Stimulated activated CD8-positive, alpha-beta memory T cell treated with anti-CD3 and anti-CD28 coated beads, Interleukin-12 subunit alpha, Interleukin-12 subunit beta, amount 100 ng/mL, for 1 hour (primary cell): Measurements from ENCODE around the gene TRNAU1AP.
"Not testable (repeated sequence)": the region's sequence is repeated elsewhere in the genome, so short reads cannot be mapped to it uniquely, and the experiment has no call there.

Experiments used
- DNase-seq: peaks from one replicate; pipeline ENCODE4 v3.0.0-alpha.2; 2020; ENCODE audit warnings: low read depth

Gene TRNAU1AP

DNA sequence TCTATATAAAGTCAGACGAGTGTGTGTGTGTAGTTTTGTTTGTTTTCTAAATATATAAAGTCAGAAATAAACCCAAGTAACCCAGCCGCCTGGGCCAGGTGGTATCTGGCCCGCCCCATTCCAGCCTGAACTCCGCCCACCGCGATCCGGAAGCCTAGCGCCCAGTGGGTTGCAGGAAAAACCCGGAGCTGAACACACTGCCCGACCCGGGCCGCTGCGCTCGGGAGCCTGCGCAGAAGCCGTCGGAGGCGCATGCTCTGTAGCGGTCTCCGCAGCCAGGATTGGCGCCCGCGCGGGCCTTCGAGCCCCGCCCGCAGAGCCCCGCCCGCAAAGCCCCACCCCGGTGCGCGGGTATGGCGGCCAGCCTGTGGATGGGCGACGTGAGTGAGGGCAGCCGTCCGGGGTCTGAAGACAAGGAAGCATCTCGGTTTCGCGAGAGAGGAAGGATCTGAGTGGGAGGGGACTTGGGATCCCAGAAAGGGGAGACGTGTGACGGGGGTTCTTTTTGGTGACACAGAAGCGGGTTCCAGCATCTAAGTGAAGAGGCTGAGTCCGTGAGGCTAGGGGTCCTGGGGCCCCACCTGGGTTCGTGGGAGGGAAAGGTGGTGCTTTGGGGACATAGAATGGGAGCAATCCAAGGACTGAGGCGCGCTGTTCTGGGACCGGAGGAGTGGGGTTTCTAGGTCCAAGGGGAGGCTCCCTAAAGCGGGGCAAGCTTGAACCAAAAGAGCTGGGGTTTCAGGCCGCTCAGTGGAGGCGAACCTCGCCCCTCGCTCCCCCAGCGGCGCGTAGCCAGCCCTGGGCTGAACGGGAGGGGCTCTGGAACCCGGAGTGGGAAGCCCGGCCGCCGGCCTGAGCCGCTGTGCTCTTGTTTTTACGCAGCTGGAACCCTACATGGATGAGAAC is at the start of gene TRNAU1AP:
TSS of gene TRNAU1AP (plus strand) at position 328 of the 906 bp plus-strand sequence. CDS start at position 354, 26 bp downstream.
- DNase-seq, result peak; percentile 96

DNA sequence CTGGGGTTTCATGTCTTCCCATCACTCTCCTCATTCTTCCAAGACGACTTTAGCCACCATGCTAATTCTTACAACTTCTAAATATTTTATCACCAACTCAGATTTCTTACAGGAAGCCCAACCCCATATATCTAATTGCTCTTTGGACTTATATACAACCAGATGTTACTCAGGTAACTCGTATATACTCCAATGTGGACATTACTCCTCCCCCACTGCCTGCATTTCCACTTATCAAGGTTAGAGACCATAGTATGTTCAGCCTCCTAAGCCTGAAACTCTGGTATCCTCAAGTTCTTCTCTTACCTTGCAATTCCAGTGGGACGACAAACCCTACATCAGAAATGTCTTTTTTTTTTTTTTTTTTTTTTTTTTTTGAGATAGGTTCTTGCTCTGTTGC is 49.8 kb upstream of the TRNAU1AP start:
- no peak for DNase-seq

DNA sequence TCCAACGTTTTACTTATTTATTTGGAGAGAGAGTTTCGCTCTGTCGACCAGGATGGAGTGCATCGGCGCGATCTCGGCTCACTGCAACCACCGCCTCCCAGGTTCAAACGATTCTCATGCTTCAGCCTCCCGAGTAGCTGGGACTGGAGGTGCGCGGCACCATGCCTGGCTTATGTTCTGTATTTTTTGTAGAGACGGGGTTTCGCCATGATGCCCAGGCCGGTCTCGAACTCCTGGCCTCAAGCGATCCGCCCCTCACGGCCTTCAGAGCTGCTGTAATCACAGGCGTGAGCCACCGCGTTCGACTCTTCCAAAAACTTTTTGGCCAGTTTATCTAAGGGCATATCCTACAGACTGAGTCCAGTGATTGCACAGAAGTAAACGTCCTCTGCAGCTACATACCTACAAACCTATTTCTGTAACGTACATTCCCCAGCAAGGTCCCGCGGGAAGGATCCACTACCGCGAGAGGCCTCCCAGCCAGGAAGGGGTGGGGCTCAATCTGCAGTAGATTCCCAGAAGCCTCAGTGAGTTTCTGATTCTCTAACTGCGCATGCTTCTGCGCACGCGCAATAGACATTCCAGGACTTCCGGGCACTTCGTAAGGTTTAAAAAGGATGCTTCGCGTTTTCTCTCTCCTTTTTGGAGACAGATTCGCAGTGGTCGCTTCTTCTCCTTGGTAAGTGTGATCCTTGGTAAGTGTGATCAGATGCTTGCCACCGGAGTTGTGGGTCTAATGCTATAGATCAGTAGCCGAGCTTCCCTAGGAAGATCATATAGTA is 47.3 kb upstream of the TRNAU1AP start, which contains the start of gene RCC1:
TSS of gene RCC1 (plus strand) at position 638 of the 782 bp plus-strand sequence. CDS start 23,824 bp downstream, outside the sequence.
- DNase-seq, result peak; percentile 91

- DNase-seq, result no peak
Observed at GRCh38 chr1:28506907-28507246, 46.0 kb upstream of the TRNAU1AP start.

- DNase-seq, result no peak
Observed at GRCh38 chr1:28507247-28507645, 45.6 kb upstream of the TRNAU1AP start.

DNA sequence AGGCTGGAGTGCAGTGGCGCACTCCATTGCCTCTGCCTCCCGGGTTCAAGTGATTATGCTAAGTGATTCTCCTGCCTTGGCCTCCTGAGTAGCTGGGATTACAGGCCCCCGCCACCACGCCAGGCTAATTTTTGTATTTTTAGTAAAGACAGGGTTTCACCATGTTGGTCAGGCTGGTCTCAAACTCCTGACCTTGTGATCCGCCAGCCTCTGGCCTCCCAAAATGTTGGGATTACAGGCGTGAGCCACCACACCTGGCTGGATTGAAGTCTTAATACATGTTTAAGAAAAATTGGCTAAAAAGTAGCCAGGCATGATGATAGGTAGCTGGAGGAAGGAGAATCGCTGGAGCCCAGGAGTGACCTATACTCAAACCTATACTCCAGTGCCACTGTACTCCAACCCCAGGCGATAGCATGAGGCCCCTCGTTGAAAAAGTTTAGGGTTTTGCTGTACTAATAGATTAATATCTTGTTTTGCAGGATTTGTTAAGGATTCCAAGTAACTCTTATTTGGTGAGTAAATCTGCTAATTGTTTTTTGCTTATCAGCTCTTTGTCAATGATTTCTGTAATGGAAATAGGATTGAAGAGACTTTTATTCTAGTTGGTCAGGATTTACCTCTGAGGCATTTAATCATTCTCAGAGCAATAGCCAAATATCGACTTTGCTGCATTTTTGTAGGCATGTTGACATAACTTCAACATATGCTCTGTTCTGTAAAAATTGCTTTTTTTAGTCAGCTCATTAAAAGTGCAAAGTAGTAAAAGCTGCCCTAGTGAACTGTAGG is 45.0 kb upstream of the TRNAU1AP start:
- DNase-seq, result no peak

DNA sequence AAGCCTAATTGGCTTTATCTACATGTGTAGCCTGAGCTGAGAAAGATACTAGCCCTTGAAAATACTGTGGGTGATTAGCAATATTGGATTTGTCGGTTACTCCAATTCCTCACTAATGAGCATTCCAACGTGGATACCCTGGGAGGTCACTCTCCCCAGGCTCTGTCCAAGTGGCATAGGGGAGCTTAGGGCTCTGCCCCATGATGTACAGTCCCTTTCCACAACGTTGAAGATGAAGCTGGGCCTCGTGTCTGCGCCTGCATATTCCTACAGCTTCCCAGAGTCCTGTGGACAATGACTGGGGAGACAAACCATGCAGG is 44.5 kb upstream of the TRNAU1AP start:
- no peak for DNase-seq

- DNase-seq, result no peak
Observed at GRCh38 chr1:28509705-28510272, 43.1 kb upstream of the TRNAU1AP start.

- no peak for DNase-seq
Observed at GRCh38 chr1:28510273-28510969, 42.5 kb upstream of the TRNAU1AP start.

DNA sequence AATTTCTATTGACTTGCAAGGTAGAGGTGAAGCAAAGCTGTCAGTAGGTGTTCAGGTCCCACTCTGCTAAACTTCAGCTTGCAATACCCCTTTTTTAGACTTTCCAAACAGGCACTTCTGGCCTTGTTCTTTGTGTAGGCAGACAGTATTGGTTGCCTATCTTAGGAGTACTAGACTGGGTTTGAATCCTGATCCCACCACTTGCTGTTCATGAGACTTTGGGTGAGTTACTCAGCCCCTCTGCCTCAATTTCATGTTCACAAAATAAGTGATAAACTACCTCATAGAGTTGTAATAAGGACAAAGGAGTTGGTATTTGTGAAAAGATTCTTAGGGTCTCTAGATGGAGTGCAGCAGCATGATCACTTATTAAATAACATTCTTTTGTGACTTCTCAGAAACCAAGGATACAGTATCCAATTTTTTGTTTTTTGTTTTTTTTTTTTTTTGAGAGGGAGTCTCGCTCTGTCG is 41.9 kb upstream of the TRNAU1AP start:
- DNase-seq, result no peak

DNA sequence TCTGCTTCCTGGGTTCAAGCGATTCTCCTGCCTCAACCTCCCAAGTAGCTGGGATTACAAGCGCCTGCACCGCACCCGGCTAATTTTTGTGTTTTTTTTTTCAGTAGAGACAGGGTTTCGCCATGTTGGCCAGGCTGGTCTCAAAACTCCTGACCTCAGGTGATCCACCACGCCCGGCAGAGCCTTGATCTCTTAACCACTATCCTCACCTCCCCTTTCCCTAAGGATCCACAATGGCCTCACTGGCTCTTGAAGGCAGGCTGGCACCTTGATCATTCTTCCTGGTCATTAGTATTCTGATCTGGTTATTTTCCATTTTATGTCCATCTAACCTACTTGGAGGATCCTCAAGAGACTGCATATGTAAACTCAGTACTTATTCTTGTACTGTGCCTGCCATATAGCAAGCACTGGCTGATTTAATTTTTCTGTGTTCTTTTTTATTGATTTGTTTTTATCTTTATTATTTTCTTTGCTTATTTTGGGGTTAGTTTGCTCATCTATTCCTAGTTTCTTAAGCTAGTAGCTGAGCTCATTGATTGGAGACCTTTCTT is 40.8 kb upstream of the TRNAU1AP start:
- DNase-seq, result no peak

GRCh38 chr1:28514445-28514933 is 38.4 kb upstream of the TRNAU1AP start:
- DNase-seq, result not testable (repeated sequence)

GRCh38 chr1:28516518-28516956 is 36.3 kb upstream of the TRNAU1AP start:
- DNase-seq, result no peak

DNA sequence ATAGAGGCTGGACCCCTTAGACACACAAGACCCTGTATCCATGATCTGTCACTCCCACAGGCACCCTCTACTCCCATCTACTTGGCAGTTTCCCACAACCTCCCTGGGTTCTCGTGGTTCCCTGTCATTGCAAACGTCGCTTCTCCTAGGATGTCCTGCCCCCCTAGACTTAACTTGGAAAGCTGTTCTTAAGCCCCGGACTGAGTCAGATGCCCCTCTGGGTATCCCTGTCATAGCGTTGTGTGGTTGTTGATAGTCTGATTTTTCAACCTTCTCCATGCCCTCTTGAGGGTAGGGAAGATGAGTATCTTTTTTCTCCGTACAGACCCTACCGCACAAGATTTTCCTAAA is 35.3 kb upstream of the TRNAU1AP start:
- no peak for DNase-seq

DNA sequence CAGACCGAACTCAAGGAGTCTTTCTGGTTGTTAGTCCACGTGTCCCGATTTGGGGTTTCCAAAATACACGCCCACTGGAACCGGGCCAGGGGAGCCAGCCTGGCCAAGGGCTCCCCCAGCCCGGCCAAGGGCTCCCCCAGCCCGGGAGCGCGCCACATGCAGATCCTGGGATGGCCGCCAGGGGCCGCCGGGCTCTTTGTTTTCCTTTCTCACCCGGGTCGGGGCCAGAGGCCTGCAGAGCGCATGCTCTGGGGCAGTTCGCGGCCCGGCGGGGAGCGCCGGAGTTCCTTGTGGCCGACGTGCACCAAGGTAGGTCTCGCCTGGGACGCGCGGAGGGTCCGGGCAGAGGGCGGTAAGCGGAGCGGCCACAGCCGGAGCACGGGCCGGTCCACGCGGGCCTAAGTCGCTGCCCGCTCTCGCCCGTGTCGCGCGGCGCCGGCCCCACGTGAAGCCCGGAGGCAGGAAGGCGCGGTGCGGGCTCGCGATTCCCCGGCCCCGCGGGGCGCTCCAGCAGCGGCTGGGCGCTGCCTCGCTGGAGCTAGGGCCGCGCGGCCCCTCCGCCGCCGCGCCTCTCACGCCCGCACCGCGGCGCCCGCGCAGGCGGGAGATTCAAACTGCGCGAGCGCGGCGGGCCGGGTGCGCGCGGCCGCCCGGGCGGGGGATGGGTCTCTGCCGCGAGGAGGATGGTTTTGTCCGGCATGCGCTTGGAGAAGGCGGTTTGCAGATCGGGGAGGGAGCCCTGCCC is 34.7 kb upstream of the TRNAU1AP start:
- DNase-seq, result peak; percentile 79

- no peak for DNase-seq
Observed at GRCh38 chr1:28518745-28519341, 34.0 kb upstream of the TRNAU1AP start.

DNA sequence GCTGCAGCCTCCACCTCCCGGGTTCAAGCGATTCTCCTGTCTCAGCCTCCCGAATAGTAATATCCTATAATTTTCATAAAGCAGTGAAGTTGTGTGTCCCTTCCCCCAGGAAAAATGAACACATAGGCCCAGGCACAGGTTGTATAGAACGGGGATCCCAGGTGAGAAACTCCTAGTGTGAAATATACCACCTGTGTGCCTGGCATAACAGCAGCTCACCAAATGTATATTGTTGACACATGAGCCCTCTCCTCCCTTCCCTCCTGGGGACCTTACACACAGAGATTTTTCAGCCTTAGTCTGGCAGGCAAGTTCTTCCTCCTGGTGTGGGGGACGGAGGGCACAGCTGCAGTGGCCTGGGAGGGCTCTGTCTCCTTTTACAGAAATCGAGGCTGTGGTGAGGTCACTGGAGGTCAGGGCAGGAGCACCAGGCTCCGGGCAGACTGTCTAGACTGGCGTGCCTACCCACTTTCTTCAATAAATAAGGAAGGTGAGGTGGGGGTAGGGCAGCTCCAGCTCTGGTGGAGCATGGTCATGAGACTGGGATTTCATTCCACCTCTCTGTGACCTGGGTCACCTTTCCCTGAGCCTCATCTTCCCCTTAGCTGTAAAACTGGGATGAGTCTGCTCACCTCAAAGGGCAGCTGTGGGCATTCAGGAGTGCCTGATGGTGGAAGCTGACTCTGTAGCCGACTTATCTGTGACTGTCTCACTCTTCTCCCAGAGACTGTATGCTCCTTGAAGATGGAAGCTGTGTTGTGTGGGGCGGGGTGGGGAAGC is 32.7 kb upstream of the TRNAU1AP start:
- no peak for DNase-seq

DNA sequence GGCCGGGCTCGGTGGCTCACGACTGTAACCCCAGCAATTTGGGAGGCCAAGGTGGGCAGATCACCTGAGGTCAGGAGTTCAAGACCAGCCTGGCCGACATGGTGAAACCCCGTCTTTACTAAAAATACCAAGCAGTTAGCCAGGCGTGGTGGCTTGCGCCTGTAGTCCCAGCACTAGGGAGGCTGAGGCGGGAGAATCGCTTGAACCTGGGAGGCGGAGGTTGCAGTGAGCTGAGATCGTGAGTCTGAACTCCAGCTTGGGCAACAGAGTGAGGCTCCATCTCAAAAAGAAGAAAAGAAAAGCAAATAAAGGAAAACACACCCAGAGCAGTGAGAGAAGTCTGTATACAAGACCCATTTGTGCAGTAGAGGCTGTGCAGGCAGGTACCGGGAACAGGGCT is 32.1 kb upstream of the TRNAU1AP start:
- not testable (repeated sequence) for DNase-seq
